Stimulated activated CD8-positive, alpha-beta memory T cell treated with anti-CD3 and anti-CD28 coated beads, Interleukin-7, amount 100 ng/mL, for 1 hour (primary cell): ENCODE results near the gene FBLN1.
"Not testable (repeated sequence)": the region's sequence is repeated elsewhere in the genome, so short reads cannot be mapped to it uniquely, and the experiment has no call there.

ENCODE experiments used
- DNase-seq, 2 donors: peaks; one replicate each; pipeline ENCODE4 v3.0.0-alpha.2; 2020; ENCODE audit warnings: low read depth in 2 of 2

The FBLN1 gene

DNA sequence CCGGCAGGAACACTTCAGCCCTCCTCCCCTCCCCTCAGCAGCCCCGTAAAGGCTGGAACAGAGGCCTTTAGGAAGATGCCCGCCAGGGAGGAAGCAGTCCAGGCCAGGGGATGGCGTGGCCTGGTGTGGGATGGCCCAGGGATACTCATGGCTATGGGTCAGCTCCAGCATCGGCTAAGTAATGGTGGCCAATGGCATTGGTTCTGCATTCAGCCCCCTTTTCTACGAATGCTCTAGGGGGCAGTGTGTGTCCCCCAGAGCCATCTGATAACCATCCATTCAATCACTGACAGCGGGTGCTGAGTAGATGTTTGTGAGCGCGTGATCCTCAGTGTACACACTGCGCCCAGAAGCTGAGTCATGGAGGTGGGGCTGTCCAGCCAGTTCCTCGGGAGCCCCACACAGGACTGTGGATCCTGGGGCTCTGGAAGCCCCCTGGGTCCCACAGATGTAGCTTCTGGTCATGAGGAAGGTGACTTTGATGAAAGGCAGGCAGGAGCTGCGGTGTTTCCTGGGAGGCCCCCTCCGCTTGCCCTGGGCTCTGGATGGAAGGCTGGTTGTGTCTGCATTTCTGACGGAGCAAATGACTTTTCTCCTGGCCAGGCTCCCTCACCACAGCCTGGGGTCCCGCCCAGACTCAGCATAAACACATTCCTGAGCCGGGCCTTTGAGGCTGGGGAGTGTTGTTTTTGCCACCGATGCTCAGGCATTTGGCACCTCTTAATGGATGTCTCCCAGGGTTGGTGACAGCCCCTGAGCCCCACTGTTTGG, 46.5 kb downstream of the FBLN1 start:
- no peak for DNase-seq

DNA sequence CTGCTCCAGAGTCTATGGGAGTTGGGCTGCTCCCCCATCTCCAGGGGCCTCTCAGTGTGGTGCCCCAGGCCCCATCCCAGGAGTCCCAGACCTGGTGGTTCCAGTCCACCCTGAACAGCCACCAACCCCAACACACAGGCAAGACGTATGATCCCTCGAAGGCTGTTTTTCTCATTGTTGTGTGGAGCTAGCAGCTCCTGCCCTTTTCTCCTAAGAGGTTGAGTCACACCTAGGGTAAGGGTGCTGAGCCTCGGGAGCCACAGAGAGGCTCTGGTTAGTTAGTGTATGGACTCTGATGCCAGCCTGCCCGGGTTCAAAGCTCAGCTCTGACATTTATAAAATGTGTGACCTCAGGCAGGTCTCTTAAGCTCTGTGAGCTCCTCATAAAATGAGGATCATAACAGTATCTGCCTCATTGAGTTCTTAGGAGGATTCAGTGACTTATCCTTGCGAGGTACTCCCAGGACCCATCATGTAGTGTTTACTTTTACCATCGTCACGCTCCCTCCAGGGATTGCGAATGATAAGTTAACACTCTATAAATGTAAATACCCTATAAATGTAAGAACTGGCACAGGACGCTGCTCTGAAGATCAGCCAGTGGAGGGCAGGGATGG, 47.2 kb downstream of the FBLN1 start:
- DNase-seq = no peak

DNA sequence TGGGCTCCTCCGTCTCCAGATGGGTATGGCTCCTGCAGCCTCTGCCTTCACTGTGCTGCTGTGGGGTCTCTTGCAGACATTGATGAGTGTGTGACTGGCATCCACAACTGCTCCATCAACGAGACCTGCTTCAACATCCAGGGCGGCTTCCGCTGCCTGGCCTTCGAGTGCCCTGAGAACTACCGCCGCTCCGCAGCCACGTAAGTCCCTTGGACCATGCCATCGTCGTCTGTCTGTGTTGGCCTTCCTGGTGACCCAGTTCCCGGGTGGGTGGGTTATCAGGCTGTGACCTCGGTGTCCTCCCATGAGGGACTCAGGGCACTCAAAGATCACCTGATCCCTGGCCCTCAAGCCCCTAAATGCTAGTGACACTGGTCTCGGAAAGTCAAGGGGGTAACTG, 47.7 kb downstream of the FBLN1 start:
- DNase-seq = no peak

GRCh38 chr22:45550891-45551290, 48.2 kb downstream of the FBLN1 start:
- no peak for DNase-seq

DNA sequence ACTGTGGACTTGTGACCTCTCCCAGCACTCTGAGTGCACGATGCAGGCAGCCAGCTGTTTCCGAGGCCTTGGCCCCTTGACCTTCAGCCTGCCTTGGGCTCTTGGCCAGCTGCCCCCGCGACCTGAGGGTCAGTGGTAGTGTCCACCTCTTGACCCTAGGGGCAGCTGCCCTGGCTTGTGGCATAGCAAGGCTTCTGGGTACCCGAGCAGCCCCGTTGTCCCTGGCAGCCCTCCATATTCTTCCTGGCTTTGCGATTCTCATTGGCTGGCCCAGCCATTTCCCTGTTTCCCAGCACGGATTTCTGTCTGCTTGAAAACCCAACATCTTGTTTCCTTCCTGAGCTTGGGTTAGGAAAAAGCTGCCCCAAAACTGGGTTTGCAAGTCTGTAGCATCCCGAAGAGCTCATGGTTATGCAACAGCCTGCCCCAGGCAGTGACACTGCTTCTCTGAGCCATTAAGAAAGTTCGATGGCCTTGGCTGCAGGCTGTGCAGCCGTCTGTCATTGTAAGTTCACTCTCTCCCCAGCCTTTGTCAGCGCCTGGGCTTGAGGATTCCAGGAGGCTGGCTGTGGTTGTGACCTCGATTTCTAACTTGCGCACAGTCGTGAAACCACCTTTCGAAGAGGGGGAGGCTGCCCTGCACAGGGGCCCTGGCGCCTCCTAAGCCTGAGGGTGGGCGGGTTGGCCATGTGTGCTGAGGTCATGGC, 48.8 kb downstream of the FBLN1 start:
- DNase-seq = no peak

DNA sequence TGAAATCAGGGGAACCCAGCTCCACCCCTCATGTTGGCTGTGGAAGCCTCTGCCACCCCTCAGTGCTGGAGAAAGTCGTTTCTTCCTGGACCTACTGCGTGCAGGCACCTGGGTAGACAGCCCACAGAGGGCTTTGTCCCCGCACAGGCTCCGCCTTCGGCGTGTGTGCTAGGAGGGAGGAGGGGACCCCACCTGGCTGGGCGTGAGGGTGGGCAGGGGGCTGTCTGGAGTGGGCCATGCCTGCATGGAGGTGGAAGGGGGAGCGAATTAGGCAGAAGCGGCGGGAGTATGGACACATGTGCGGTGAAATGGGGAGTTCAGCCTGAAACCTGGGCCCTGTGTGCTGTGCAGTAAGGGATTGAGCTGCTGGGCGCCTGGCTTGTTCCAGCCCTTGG, 49.3 kb downstream of the FBLN1 start:
- DNase-seq = no peak

DNA sequence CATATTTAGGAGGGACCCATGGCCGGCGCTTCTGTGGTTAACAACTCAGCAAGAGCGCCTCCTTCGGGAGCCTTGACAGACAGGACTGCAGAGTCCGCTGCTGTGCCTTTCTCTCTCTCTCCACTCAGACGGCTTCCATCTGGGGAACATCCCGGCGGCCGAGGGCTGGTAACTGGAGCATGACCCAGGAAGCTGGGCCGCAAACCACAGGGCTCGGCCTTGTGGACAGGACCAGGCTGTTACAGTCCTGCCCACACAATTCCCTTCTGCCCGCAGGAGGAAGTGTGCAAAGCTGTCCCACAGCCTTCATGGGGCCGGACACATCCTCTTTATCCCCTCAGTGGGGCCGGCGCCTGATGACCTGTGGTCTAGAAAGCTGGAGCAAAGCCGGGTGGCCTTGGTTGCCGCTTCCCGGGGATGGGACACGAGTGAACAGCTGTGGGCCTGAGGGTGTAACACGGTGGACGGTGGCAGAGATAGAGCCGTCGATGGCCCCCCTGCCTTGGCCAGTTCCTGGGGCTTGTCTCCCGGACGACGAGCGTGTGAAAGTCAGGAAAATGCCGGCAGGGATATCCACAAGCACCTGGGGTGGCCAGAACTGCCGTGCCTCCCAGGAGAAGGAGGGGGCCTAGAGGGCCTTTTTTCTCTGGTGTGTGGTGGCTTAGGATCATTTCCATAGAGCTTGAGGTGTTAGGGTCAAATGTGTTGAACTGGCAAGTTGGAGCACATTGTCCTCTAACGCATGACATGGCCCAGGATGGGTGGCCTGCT, 50.1 kb downstream of the FBLN1 start:
- DNase-seq = no peak

GRCh38 chr22:45553351-45554039, 50.8 kb downstream of the FBLN1 start:
- peak; percentile 13 to 19 for DNase-seq

DNA sequence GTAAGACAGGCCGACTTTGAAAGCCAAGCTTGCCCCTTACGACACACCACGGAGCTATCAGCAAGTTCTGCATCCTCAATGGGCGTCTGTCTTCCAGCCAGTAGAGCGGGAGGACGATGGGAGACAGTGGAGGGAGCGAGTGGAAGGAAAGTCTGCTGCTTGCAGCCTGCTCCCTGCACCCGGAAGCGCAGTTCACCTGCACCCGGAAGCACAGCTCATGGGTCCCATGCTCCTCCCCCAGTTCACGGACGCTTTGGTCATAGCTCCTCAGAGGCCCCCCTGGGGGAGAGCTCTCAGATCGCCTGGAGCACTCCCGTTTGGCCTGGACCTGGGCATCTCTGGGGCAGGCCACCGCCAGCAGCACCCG, 51.3 kb downstream of the FBLN1 start:
- no peak for DNase-seq

DNA sequence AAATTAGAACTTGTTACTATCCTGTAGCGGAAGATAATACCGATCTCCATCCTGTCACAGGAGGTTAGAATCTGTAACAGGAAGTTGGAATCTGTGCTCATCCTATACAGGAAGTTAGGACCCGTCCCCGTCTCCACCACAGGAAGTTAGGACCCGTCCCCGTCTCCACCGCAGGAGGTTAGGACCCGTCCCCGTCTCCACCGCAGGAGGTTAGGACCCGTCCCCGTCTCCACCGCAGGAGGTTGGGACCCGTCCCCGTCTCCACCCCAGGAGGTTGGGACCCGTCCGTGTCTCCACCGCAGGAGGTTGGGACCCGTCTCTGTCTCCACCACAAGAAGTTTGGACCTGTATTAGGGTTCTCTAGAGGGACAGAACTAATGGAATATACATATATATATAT, 52.2 kb downstream of the FBLN1 start:
- no peak for DNase-seq

DNA sequence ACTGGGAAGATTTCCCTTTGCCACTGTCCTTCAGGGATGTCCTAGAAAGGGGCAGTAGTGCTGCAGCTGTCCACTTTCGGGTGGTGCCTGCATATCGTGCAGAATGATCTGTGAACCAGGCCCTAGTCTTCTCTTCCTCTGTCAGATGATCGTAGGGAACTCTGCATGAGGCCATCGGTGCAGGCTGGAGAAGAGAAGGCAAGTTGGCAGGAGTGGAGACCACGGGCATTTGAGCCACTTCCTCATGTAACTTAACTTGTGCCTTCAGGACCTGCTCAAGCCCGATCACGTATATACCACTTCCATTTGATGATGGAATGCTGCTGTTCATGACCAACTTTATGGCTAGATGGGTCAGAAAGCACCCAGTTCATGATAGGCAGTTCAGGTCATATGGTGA, 55.2 kb downstream of the FBLN1 start:
- DNase-seq = not testable (repeated sequence)

DNA sequence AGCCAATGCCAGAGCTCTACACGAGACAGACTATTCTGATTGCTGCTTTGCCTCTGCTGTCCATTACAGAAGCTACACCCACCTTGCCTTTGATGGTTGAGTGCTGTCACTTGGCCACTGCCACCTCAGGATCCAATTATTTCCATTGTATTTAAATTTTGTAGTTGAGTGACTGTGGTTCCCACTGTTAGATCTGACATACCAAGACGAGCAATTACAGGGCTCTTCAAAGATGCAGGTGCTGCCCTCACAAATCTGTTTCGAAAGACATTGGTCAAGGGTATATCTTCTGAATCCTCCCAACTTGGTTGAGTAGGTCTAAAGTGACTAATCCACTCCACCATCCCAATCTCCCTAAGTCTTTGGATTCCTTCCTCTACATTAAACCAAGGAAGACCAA, 57.4 kb downstream of the FBLN1 start:
- DNase-seq = not testable (repeated sequence)

GRCh38 chr22:45560761-45561160, 58.1 kb downstream of the FBLN1 start:
- not testable (repeated sequence) for DNase-seq

DNA sequence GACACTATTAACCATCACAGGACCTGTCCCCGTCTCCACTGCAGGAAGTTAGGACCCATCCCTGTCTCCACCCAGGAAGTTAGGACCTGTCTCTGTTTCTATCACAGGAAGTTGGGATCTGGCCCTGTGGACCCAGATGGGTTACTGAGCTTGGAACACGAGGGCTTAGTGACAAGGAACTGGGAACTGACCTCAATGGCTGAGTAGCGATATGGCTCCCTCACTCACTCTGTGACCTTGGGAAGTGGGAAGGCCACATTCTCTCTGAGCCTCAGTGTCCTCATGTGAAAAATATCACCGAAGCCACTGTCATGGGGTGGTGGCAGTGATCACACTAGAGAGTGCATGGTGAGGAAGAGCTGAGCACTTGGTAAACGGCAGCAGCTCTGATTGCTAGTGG, 59.4 kb downstream of the FBLN1 start:
- DNase-seq = no peak

DNA sequence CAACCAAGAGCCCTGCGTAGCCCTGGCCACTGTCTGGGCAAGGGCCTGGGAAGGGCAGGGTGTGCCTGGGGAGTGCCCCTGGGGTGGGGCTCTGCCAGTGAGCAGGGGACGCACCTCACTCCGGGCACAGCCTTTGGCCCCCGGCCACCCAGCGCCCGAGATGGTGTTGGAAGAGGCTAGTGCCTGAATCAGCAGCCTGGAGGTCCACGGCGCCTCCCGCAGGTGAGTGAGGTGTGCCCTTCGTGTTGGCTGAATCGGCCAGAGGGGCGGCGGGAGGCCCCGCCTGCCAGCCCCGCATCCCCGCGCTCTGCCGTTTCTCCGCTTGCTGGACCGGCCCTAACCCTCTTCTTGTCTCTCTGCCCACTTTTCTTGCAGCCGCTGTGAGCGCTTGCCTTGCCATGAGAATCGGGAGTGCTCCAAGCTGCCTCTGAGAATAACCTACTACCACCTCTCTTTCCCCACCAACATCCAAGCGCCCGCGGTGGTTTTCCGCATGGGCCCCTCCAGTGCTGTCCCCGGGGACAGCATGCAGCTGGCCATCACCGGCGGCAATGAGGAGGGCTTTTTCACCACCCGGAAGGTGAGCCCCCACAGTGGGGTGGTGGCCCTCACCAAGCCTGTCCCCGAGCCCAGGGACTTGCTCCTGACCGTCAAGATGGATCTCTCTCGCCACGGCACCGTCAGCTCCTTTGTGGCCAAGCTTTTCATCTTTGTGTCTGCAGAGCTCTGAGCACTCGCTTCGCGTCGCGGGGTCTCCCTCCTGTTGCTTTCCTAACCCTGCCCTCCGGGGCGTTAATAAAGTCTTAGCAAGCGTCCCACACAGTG, 60.1 kb downstream of the FBLN1 start:
- DNase-seq = no peak

GRCh38 chr22:45563362-45564040, 60.8 kb downstream of the FBLN1 start:
- DNase-seq = no peak

DNA sequence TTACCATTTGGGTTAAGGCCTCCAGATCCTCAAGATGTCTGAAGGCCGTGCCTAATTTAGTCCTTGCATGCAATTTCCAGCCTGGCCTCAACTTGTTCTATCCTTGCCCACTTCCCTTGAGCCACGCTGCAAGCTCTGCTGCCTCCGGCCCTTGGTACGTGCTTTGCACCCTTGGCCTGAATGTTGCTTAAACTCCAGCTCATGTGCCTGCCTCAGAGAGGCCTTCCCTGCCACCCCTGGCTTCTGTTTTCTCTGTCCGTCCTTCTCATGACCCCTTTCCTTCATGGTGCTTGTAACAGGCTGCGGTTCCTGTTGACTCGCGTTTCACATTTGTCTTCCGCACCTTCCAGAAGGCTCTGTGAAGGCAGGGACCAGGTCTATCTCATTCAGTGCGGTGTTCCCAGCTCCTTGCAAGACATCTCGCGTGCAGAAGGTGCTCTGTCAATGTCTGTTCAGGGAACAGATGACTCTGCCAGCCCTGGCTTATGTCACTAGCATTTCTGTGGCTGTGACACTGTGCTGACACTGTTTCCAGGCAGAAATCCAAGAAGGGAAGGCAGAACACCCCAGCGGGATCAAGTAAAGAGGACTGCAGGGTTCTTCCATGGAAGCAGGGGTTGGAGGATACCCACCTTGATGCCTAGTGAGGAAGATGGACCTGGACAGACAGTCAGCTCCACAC, 61.8 kb downstream of the FBLN1 start:
- DNase-seq = no peak

GRCh38 chr22:45565171-45565570, 62.5 kb downstream of the FBLN1 start:
- no peak for DNase-seq

DNA sequence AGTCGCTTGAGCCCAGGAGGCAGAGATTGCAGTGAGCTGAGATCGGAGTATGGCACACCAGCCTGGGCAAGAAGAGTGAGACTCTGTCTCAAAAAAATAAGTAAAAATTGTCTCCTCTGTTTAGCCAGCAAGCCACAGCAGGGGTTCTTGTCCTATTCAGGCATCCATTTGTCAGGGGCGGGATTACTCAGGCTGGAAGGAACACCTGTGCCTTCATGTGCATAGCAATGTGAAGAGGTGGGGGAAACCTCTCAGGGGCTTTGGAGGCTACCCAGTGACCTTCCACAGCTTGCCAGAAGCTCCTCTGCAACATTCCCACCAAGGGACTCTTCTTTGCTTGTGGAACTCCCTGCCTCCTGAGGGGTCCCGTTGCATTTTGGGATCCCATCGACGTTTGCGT, 63.3 kb downstream of the FBLN1 start:
- DNase-seq = no peak

- DNase-seq = no peak
Measured at GRCh38 chr22:45568213-45568612, 65.5 kb downstream of the FBLN1 start.
